Stimulated activated CD8-positive, alpha-beta memory T cell treated with anti-CD3 and anti-CD28 coated beads, Interleukin-15, amount 100 ng/mL, for 48 hours (primary cell): ENCODE measurements around the gene MTO1.
"Not testable (repeated sequence)": the region's sequence is repeated elsewhere in the genome, so short reads cannot be mapped to it uniquely, and the experiment has no call there.

Source experiments
- DNase-seq, 2 donors: peaks; one replicate each; pipeline ENCODE4 v3.0.0-alpha.2; 2020; ENCODE audit warnings: low read depth in 2 of 2

The MTO1 gene

DNA sequence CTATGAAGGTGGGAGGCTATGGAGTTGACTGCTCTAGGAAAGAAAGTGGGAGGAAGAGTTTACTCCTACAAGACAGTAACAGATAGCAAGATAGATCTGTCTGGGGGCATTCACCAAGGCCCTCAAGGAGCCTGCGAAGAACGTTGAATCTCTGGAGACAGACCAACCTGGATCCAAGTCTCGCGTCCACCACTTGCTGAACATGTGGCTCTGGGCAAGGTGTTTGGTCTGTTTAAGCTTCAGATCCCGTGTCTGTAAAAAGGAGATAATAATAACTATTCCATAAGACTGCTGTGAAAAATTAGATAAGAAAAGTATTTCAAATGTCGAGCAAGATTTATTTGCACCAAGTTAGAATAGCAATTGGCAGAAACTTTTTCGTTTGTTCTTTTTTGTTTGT lies 67.4 kb downstream of the MTO1 start:
- no peak for DNase-seq

DNA sequence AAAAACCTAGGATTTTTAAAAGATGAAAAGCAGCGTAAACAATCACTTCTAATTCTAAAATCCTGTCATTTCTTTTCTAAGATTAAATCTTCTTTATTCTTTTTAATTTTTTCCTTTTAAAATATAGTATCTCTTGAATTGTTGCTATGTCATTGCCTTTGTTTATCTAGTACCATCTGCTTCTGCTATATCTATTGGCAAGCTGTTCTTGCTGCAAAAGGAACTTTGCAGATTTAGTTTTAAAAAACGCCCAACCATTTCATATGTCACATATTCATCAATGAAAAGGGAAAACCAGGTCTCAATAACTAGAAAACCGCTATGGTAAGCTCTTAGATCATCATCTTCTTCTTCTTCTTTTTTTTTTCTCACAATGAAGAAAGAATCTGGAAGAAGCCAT lies 70.8 kb downstream of the MTO1 start:
- no peak for DNase-seq

DNA sequence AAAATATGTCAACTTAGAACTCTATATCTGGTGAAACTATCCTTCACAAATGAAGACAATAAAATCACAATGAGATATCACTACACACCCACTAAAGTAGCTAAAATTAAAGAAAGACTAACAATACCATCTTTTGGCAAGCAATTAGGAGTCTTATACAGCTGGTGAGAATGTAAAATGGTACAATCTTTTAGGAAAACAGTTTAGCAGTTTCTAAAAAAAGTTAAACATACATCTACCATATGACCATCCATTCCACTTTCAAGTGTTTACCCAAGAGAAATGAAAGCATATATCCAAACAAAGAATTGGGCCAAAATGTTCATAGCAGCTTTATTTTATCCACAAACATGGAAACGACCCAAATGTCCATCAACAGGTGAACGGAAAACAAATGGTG lies 73.1 kb downstream of the MTO1 start:
- no peak for DNase-seq

DNA sequence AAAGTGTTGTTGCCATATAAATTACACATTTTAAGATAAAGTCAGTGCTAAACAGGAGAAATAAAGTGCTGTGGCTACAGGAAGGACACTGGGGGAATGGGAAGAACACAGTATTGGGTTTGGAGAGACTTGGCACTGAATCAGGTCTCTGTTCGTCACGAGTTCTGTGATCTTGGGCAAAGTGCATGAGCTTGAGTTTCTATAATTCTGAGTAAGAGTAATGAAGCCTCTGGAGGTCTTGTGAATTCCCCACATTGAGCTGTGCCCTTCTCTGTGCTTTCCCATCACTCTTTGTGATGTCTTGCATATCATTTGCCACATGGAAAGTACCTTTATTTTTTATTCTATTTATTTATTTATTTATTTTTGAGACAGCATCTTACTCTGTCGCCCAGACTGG lies 76.1 kb downstream of the MTO1 start:
- DNase-seq, result no peak

DNA sequence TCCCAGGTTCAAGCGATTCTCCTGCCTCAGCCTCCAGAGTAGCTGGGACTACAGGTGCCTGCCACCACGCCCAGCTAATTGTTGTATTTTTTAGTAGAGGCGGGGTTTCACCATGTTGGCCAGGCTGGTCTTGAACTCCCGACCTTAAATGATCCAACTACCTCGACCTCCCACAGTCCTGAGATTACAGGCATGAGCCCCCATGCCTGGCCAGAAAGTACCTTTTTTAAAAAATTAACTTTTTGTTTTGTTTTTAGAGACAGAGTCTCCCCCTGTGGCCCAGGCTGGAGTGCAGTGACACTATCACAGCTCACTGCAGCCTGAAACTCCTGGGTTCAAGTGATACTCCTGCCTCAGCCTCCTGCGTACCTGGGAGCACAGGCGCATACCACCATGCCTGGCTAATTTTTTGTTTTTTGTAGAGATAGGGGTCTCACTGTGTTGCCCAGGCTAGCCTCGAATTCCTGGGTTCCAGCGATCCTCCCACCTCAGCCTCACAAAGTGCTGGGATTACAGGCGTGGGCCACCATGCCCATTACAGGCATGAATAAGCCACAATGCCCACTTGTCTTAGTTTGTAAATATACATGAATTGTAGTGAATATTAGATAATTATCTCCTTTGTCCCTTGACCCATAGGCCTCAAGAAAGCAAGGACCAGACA lies 76.7 kb downstream of the MTO1 start:
- DNase-seq, result no peak

DNA sequence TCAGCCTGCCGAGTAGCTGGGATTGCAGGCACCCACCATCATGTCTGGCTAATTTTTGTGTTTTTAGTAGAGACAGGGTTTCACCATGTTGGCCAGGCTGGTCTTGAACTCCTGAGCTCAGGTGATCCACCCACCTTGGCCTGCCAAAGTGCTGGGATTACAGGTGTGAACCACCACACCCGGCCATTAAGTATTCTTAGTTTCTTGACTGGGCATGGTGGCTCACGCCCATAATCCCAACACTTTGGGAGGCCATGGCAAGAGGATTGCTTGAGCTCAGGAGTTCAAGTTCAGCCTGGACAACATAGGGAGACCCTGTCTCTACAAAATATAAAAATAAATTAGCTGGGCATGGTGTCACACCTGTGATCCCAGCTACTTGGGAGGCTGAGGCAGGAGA lies 80.9 kb downstream of the MTO1 start:
- not testable (repeated sequence) for DNase-seq

DNA sequence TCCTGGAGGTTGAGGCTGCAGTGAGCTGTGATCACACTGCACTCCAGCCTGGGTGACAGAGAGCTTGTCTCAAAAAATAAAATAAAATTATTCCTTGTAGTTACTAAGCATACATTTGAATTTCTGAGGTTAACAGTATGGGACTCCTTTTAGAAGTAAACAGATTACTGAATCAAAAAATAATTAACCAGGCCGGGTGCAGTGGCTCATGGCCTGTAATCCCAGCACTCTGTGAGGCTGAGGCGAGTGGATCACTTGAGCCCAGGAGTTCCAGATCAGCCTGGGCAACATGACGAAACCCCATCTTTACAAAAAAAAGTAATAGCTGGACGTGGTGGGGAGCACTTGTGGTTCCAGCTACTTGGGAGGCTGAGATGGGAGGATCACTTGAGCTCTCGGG lies 81.4 kb downstream of the MTO1 start:
- DNase-seq, result no peak

DNA sequence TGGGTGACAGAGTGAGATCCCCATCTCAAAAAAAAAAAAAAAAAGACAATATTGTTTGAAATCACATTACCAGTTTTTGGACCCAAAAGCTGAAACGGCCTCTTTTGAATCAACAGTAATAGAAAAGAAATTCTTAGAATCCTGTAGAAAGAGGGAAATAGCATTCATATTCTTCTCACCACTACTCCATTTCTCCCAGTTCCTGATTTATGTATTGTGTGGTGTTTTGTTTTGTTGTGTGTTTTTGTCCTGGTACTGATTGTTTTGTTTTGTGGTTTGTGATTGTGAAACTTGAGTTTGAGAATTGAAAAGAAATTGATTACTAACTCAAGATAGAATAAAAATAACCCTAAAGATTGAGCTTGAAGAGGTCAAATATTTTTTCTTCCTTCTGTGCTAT lies 85.5 kb downstream of the MTO1 start:
- no peak for DNase-seq

DNA sequence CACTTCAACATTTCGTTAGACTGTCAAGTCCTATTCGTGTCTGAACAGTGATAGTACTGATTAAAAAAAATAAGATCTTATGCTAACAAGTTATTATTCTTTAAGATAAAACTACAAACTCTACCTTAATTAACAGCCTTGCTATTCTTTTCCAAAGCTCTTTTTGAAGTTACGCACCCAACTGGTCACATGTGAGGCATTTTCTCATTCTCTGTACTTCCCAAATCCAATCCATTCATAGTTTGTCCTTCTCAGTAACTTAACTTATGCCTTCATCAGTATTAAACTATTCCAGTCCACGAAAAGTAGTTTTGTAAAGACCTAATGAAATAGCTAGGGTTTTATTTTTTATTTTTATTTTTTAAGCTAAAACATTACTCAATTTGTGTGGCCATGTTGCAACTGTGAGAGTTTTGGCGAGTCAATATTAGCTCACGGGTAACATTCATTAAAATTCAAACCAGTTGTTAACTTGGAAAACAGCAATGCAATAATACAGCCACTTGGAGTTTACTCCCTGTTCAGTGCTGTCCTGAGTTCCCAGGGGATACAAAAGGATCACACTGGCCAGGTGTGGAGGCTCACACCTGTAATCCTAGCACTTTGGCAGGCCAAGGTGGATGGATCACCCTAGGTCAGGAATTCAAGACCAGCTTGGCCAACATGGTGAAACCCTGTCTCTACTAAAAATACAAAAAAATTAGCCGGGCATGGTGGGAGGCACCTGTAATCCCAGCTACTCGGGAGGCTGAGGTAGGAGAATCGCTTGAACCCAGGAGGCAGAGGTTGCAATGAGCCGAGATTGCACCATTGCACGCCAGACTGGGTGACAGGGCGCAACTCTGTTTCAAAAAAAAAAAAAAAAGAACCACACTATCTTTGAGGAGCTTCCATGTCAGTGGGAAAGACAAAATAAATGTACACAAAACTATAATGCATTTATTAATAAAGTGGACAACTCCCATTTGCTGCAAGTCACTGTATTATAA lies 87.2 kb downstream of the MTO1 start:
- DNase-seq, result no peak

DNA sequence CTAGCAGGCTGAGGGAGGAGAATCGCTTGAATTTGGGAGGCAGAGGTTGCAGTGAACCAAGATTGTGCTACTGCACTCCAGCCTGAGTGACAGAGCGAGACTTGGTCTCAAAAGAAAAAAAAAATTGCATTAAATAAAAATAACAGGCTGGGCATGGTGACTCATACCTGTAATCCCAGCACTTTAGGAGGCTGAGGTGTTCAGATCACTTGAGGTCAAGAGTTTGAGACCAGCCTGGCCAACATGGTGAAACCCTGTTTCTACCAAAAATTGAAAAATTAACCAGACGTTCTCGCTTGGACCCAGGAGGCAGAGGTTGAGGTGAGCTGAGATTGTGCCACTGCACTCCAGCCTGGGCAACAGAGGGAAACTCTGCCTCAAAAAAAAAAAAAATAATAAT lies 89.6 kb downstream of the MTO1 start:
- not testable (repeated sequence) for DNase-seq

DNA sequence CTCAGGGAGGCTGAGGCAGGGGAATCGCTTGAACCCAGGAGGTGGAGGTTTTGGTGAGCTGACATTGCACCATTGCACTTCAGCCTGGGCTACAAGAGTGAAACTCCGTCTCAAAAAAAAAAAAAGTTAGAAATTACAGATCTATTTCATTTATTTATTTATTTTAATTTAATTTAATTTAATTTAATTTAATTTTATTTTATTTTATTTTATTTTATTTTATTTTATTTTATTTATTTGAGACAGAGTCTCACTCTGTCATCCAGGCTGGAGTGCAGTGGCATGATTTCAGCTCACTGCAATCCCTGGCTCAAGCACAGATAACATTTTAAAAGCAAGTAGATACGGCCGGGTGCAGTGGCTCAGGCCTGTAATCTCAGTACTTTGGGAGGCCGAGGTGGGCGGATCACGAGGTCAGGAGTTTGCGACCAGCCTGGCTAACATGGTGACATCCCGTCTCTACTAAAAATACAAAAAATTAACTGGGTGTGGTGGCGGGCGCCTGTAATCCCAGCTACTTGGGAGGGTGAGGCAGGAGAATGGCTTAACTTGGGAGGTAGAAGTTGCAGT lies 93.9 kb downstream of the MTO1 start:
- DNase-seq, result not testable (repeated sequence)

DNA sequence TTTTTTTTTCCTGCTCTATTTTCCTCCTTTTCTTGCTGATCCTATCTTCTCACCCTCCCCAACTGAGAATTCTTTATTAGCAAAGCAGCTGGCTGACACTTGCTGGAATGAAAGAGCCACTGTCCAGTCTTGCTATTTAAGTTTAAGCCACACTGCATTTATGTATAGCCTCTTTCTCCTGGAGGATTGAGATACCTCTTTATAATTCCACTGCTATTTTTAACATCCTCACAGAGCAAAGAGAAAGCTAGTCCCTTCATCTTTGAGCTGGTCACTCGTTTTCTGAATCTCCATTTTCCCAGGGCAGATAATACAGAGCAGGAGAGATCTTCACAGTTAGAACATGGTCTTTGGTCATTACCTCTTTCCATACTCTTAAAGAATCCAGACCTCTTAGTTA lies 95.3 kb downstream of the MTO1 start:
- DNase-seq, result no peak
